Stimulated activated CD8-positive, alpha-beta memory T cell treated with anti-CD3 and anti-CD28 coated beads, Interleukin-7, amount 100 ng/mL, for 24 hours (primary cell): Measurements from ENCODE around the gene PRDM10.
A peak's percentile ranks its signal among the peaks of the same experiment; 100 is the strongest.
"Not testable (repeated sequence)": the region's sequence is repeated elsewhere in the genome, so short reads cannot be mapped to it uniquely, and the experiment has no call there.

Experiments
- DNase-seq: peaks from one replicate; pipeline ENCODE4 v3.0.0-alpha.2; 2020; ENCODE audit warnings: low read depth

The PRDM10 gene

GRCh38 chr11:130015846-130016245 is 13.2 kb upstream of the PRDM10 start:
- DNase-seq: not testable (repeated sequence)

DNA sequence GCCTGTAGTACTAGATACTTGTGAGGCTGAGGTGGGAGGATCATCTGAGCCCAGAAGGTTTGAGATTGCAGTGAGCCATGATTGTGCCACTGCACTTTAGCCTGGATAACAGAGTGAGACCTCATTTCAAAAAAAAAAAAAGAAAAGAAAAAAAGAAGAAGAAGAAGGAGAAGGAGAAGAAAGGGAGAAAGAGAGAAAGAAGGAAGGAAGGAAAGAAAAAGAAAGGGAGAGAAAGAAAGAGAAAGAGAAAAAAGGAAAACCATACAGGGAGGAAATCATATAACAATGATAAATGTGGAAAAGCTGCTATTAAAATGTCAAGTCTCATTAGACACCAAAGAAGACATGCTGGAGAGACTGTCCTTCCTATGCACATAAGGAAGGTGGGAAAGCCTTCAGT is 5.7 kb upstream of the PRDM10 start:
- DNase-seq: no peak

GRCh38 chr11:130006929-130007328 is 4.3 kb upstream of the PRDM10 start:
- no peak for DNase-seq

- DNase-seq: no peak
Measured at GRCh38 chr11:130003717-130004001, 1.0 kb upstream of the PRDM10 start.

GRCh38 chr11:130002846-130003716 is 446 bp upstream of the PRDM10 start:
- DNase-seq: peak; percentile 71

GRCh38 chr11:130001461-130002351 is 929 bp downstream of the PRDM10 start:
- DNase-seq: peak; percentile 4

- no peak for DNase-seq
Measured at GRCh38 chr11:130000552-130001176, 2.0 kb downstream of the PRDM10 start.

DNA sequence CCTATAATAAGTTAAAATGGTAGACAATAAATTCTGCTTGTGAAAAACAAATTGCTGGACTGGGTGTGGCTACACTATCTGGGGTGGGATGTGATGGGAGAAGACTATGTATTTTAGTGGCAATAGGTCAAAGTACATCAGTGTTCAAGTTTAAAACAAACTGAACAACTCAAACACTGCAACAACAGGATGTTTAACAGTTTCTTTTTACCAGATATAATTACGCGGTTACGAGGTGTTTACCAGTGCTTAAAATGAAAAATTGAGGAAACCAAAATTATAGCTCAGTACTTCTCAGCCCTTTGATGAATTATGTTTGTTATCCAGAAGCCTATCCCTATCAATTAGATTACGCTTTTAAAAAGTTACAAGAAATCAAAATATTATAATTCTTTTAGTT is 3.2 kb downstream of the PRDM10 start:
- no peak for DNase-seq

DNA sequence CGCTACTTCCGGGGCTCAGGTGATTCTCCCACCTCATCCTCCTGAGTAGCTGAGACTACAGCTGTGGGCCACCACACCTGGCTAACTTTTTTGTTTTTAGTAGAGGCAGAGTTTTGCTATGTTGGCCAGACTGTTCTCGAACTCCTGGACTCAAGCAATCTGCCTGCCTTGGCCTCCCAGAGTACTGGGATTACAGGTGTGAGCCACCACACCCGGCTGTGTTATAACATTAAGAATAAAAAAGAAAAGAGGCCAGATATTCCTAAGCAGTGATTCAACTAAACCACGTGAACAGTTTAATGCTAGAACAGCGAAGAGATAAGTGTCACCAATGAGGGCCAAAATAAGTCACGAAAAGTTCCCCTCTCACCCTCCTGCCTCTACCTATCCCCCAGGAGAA is 3.7 kb downstream of the PRDM10 start:
- DNase-seq: no peak

- no peak for DNase-seq
Measured at GRCh38 chr11:129998107-129998506, 4.5 kb downstream of the PRDM10 start.

DNA sequence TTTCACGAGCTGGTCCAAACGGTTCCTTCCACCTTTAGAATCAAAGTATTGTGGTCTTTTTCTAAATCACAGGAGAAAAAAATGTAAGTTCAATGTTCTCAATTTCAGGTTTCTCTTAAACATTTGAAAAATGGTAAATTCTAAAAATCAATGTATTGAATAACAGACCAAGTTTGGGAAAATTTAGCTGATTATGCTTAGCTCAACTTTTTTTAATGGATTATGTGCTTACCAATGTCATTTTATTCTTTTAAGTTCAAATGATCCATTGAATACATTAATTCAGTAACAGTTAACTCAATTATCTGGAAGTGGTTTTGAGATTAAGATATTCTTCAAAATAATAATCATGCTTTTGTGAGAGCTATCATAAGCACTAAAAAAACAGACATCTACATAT is 5.1 kb downstream of the PRDM10 start:
- DNase-seq: no peak

DNA sequence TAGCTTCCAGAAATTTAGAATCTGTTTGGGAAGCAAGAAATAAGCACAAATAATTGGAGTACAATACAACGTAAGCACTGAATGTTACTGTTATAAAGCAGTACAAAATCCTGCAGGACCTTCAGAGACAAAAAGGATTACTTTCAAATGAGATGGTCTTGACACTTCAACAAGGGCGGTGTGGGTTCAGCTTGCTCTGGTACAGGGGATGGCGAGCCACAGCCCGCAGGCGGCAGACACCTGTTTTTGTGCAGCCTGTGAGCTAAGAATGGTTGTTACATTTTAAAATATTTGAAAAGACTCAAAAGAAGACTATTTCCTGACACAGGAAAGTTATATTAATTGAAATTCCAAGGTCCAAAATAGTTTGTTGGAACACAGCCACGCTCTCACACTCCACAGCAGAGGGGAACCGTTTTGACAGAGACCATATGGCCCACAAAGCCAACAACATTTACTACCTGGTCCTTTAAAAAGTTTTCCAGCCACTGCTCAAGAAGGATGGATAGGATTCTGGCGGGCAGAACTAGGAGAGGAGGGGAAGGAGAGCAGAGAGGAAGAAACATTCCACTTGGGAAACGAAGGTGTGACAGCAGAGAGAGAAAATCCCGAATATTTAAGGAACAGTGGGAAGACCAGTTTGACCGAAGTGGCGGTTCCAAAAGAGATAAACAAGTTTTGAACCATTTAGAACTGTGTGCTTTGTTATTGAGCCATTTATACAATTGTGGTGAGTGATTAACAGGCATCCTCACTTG is 6.3 kb downstream of the PRDM10 start:
- DNase-seq: no peak

DNA sequence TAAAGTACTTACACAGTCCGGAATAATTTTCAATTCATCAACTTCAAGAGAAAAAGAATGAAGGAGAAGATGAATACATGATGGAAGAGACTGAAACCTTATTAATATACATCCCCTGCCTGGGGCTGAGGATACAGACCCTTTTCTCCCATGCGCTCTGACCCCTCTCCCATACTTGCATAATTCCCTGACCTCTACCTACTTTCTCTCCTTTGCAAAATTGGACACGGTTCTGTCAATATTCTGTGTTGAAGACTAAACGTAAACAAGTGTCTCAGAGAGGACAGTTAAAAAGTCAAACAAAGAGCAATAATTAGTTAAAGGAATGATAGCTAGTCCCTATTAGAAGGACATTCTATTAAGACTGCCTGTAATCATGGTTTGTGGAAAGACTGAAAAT is 7.5 kb downstream of the PRDM10 start:
- DNase-seq: no peak

DNA sequence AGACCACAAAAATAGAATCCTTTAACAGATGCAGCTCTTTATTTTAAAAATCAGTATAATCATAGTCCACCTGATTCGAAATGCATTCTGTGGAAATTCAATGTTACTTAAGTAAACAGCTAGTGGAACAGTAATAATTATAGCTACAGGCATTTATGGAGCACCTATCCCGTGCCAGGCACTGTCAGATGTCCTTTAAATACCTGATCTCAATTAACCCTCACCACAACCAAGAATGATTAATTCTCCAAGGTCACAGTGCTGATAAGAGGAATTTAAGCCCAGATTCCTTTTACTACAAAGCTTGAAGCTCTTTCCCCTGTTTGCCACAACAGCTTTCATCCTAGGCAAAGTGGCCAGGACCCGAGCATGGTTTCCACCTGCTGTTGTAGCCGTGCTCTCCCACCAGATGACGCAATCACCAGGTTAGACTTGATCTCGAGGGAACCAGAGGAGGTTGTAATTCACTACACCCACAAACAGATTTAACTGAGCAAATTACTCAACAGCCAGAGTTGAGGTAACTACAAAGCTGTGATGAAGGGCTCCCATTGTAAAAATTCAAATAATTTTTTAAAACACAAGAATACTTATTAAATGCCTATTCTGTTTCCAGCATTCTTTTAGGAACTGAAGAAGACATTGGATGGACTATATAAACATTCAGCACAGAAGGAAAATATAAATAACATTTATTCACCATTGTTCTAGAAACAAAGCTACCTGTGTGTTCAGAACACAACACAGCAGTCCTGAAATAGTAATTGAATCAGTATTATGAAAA is 10.3 kb downstream of the PRDM10 start:
- DNase-seq: no peak

- no peak for DNase-seq
Measured at GRCh38 chr11:129989149-129989813, 13.4 kb downstream of the PRDM10 start.

DNA sequence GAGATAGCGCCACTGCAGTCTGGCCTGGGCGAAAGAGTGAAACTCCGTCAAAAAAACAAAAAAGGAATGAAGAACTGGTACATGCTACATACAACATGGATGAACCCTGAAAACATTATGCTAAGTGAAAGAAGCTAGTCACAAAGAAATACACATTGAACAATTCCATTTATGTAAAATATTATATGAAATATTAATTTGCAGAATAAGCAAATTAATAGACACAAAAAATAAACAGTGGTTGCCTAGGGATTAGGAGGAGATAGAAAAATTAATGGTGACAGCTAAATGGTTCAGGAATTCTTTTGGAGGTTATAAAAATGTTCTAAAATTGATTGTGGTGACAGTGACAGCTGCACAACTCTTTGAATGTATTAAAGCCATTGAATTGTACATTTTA is 14.7 kb downstream of the PRDM10 start:
- DNase-seq: no peak

GRCh38 chr11:129985823-129986222 is 16.8 kb downstream of the PRDM10 start:
- DNase-seq: no peak

DNA sequence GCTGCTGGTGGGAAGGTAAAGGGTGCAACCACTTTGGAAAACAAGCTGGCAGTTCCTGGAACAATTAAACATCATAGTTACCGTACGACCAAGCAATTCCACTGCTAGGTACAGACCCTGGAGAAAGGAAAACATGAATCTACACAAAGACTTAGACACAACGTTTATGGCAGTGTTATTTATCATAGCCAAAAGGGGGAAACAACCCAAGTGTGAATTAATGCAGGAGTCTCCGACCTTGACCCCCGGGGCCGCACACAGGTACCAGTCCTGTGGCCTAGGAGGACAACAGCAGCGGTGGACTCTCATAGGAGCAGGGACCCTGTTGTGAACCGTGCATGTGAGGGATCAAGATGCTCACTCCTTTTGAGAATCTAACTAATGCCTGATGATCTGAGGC is 22.5 kb downstream of the PRDM10 start:
- no peak for DNase-seq

DNA sequence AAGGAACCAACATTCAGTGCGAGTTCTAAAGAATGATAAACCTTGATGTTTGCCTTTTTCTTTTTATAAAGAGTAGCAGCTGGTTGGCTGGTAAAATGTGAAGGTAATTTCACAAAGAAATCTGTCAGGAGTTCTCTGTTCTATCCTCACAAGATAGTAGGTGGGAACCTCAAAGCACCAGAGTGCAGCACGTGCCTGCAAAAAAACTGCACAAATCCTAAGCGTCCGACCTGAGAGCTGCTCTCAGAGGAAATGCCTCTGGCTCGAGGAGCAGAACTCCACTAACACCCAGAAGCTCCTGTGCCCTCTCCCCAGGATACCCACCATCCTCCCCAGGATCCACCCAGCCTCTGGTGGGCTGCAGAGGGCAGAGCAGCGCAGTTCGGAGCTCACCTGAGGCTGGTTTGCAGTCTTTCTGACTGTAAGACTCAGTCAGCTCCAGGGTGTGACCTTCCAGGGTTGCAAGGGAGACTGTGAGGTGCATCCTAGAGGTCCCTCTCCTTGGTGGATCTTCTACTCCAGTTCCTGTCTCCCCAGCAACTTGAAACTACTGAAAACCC is 23.5 kb downstream of the PRDM10 start:
- no peak for DNase-seq

GRCh38 chr11:129978447-129978846 is 24.2 kb downstream of the PRDM10 start:
- no peak for DNase-seq
